GM11168 (cell line): Measurements from ENCODE around the gene MBLAC2.

Experiments used
- in situ Hi-C: fragments of 300-500 bp; cut with MboI; formaldehyde crosslinking; loops from one replicate; pipeline ENCODE4 v1.12.0; 2022; ENCODE audit warnings: low sequenced_read_pairs; ENCODE audit not compliant: unreplicated experiment

MBLAC2 gene

GRCh38 chr5:90472783-90473395 lies 1.7 kb downstream of the MBLAC2 start:
- in situ Hi-C loops = no loop called here

GRCh38 chr5:90461288-90461687 lies 13.3 kb downstream of the MBLAC2 start:
- in situ Hi-C loops = loop anchor here (10.0 kb wide), 1 partner anchor 144 kb away; no protein-coding TSS in a partner anchor

DNA sequence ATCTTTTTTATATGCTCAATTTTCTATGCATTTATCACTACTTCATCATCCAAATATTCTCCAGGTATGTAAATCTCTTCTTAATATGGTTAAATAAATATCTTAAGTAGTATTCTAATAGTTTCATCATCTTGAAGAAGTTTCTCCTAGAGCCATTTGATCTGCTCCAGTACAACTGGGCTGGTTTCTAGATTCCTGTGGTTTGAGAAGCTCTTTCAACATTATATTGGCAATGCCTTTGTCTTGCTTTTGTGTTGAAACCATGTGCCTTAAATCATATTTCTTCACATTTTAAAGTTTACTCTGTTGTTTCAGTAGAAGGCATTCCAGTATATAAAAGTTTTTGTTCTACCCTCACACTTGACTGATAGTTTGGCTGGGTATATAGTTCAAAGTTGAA lies 27.6 kb downstream of the MBLAC2 start:
- in situ Hi-C loops = loop anchor here (10.0 kb wide), 1 partner anchor 338 kb away; no protein-coding TSS in a partner anchor

- in situ Hi-C loops = loop anchor here (10.0 kb wide), 1 partner anchor 344 kb away; no protein-coding TSS in a partner anchor
Observed at GRCh38 chr5:90440644-90441043, 33.9 kb downstream of the MBLAC2 start.

- in situ Hi-C loops = no loop called here
Observed at GRCh38 chr5:90438100-90438499, 36.5 kb downstream of the MBLAC2 start.

- in situ Hi-C loops = no loop called here
Observed at GRCh38 chr5:90437663-90438062, 36.9 kb downstream of the MBLAC2 start.

- in situ Hi-C loops = no loop called here
Observed at GRCh38 chr5:90434116-90434714, 40.4 kb downstream of the MBLAC2 start.

DNA sequence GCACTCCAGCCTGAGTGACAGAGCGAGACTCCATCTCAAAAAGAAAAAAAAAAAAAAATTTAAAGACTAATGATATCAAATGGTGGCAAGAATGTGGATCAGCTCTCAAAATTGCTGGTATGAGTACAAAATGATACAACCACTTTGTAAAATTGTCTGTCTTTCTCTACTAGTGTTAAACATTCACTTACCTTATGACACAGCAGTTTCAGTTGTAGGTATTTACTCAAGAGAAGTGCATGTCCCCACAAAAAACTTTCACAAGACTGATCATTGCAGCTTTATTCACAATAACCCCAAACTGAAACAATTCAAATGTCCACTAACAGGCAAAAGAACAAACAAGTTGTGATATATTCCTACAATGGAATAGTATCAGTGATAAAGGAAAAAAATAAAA lies 50.3 kb downstream of the MBLAC2 start:
- in situ Hi-C loops = no loop called here

GRCh38 chr5:90421136-90421535 lies 53.4 kb downstream of the MBLAC2 start:
- in situ Hi-C loops = no loop called here

DNA sequence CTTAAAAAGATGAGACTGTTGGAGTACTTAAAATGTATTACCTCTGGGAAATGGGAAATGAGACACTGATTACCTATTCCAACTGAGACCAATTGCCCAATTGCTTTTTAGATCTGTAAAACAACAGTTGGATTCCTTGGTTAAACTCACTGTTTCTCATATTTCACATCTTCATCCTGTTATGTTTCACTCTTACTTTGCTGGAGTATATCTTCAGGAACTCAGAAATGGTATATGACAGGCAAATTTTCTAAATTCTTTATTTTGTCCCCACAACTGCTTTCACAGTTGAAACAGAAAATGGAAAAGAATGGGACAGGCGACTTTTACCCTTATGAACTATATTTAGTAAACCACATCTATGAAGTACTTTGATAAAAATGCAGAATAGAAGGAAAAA lies 56.4 kb downstream of the MBLAC2 start:
- in situ Hi-C loops = no loop called here

DNA sequence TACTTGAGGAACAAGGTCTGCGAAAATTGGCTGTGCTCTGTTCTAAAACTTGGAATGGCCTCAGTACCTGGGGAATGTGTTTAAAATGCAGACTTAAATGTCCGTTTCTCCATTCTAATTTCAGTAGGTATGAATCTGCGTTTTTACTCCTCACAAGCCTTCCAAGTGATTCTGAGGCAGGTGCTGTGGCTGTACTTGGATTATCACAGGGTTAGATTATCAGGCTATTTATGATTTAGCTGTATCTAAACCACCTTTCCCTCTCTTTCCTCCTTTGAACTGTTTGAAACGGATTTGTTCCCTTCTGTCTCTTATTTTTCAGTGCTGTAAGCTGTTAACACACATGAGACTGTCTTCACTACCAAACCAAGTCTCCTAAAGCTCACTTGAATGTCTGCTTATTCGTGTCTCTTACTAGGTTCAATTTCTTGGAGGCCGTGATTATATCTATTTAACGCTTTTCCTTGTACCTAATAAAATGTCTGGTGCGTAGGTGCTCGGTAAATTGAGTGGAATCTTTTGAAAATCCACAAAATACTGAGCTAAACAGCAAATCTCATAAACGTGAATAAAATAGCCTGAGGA lies 64.3 kb downstream of the MBLAC2 start:
- in situ Hi-C loops = no loop called here

- in situ Hi-C loops = no loop called here
Observed at GRCh38 chr5:90409318-90410177, 65.0 kb downstream of the MBLAC2 start, which contains the start of gene CETN3. Gene CETN3 (minus strand): TSS chr5:90409756. CDS start chr5:90409661, 95 bp downstream.

GRCh38 chr5:90408571-90409317 lies 65.8 kb downstream of the MBLAC2 start:
- in situ Hi-C loops = no loop called here
